ENCODE data around the gene FAM217B.

Gene FAM217B

DNA sequence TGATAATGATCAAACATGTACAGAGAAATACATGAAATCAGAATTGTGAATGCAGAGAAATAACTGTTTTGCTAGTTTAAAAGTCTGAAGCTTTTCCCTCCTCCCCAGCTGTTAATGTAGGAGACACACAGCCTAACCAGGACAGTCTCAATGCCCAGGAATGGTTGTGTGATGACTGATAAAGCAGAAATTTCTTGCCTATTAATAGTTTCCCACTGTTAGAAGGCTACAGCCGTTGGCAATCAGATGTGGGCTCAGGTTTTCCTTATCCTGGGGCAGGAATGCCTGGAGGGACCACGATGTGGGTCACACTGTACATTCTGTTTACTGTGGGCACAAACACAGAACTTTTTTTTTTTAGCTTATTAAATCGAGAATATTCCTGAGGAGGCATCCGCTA, 2.0 kb upstream of the FAM217B start:
- no peaks in the 10 kb centered on the region for H3K9me3 ChIP-seq (ENCODE audit: control insufficient read depth, low read length)
- peaks cover 60% of the 10 kb centered on the region for H3K27me3 ChIP-seq (ENCODE audit: control insufficient read depth, insufficient read depth, low read length, poor library complexity, severe bottlenecking)
- H3K4me3 ChIP-seq (ENCODE audit: insufficient read depth, low read depth, low read length): no peak overlapping the region
- no peak overlapping the region for H3K27ac ChIP-seq (ENCODE audit: insufficient read depth, low read depth, low read length, poor library complexity, severe bottlenecking)
- H3K36me3 ChIP-seq (ENCODE audit: control insufficient read depth, insufficient read depth, low read length): no peaks in the 10 kb centered on the region
- 90 to 94% methylated on average over 4 of the region's 4 CpGs for WGBS, 2 experiments
- H3K4me1 ChIP-seq (ENCODE audit: control insufficient read depth, insufficient read depth, low read length): peaks cover 7% of the 10 kb centered on the region

DNA sequence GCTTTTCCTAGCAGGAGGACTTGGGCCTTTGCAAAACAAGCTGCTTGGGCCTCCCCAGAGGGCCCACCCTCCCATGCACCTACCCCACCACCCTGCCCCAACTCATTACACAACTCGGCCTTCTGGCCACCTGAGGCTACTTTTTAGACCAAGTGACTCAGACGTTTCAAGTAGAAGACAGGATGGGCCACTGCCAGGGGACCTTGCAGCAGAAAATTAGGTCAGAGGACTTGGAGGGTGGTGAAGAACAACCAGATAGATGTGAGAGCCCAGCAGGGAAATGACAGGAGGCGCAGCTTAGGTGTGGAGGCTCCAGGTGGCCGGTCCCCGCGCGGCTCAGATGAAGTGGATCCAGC, 1.5 kb upstream of the FAM217B start:
- H3K27ac ChIP-seq (ENCODE audit: insufficient read depth, low read depth, low read length, poor library complexity, severe bottlenecking): no peak overlapping the region
- H3K4me3 ChIP-seq (ENCODE audit: insufficient read depth, low read depth, low read length): no peak overlapping the region
- H3K4me1 ChIP-seq (ENCODE audit: control insufficient read depth, insufficient read depth, low read length): peaks cover 7% of the 10 kb centered on the region
- H3K27me3 ChIP-seq (ENCODE audit: control insufficient read depth, insufficient read depth, low read length, poor library complexity, severe bottlenecking): peaks cover 60% of the 10 kb centered on the region
- 93 to 95% methylated on average over 7 of the region's 7 CpGs for WGBS, 2 experiments
- H3K9me3 ChIP-seq (ENCODE audit: control insufficient read depth, low read length): no peaks in the 10 kb centered on the region
- no peaks in the 10 kb centered on the region for H3K36me3 ChIP-seq (ENCODE audit: control insufficient read depth, insufficient read depth, low read length)

DNA sequence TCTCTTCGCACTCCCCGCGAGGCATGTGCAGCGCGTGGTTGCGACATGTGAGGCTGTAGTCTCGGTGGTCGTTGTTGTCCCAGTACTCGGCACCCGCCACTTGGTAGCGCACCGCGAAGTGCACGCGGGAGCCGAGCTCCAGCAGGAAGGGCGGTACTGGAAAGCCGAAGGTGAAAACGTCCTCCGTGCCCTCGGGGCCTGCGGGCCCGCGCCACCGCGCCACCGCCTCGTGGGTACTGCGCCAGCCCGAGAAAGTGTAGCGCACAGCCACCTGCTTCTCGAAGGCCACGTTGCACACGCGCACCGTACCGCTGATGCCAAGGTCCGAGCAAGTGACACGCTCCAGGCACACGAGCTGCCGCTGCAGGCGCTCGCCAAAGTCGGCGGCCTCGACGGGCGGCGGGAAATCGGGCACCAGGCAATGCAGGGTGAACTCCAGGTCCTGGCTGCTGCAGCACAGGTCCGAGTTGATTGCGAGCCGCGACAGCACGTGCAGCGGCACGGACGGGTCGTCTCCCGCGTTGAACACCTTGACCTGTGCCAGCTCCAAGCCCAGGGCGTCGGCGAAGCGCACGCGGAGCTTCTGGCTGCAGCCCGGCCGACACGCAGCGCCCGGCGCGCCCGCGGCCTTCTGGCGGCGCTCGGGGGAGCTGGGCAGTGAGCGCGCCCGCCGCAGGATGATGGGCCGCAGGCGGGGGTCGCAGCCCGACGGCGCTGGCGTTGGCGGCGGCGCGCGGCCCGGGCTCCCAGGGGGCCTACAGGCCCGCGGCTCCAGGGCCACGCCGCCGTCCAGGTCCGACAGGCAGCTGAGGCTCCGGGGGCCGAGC, 924 bp upstream of the FAM217B start:
- H3K9me3 ChIP-seq (ENCODE audit: control insufficient read depth, low read length): no peaks in the 10 kb centered on the region
- WGBS, 2 experiments: 51 to 52% methylated on average over 104 of the region's 104 CpGs
- H3K36me3 ChIP-seq (ENCODE audit: control insufficient read depth, insufficient read depth, low read length): no peaks in the 10 kb centered on the region
- peak overlapping the region; percentile 66 for H3K4me3 ChIP-seq (ENCODE audit: insufficient read depth, low read depth, low read length)
- H3K4me1 ChIP-seq (ENCODE audit: control insufficient read depth, insufficient read depth, low read length): peaks cover 7% of the 10 kb centered on the region
- peaks cover 55% of the 10 kb centered on the region for H3K27me3 ChIP-seq (ENCODE audit: control insufficient read depth, insufficient read depth, low read length, poor library complexity, severe bottlenecking)
- H3K27ac ChIP-seq (ENCODE audit: insufficient read depth, low read depth, low read length, poor library complexity, severe bottlenecking): no peak overlapping the region

DNA sequence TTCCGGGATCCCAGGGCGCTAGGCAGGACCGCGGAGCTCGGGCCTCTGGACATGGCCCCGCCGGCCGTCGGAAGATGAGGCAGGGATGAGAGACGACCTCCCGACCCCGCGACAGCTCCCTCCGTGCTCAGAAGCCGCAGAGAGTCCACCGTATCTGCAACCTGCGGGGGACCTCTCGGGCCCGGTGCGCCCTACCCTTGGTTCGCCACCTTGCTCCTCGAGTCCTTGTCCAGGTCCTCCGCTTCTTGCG, 385 bp upstream of the FAM217B start:
- H3K27me3 ChIP-seq (ENCODE audit: control insufficient read depth, insufficient read depth, low read length, poor library complexity, severe bottlenecking): peaks cover 49% of the 10 kb centered on the region
- H3K9me3 ChIP-seq (ENCODE audit: control insufficient read depth, low read length): no peaks in the 10 kb centered on the region
- no peaks in the 10 kb centered on the region for H3K36me3 ChIP-seq (ENCODE audit: control insufficient read depth, insufficient read depth, low read length)
- H3K4me1 ChIP-seq (ENCODE audit: control insufficient read depth, insufficient read depth, low read length): peaks cover 7% of the 10 kb centered on the region
- H3K27ac ChIP-seq (ENCODE audit: insufficient read depth, low read depth, low read length, poor library complexity, severe bottlenecking): no peak overlapping the region
- 0 to 1% methylated on average over 24 of the region's 24 CpGs for WGBS, 2 experiments
- peak overlapping the region; percentile 66 for H3K4me3 ChIP-seq (ENCODE audit: insufficient read depth, low read depth, low read length)

DNA sequence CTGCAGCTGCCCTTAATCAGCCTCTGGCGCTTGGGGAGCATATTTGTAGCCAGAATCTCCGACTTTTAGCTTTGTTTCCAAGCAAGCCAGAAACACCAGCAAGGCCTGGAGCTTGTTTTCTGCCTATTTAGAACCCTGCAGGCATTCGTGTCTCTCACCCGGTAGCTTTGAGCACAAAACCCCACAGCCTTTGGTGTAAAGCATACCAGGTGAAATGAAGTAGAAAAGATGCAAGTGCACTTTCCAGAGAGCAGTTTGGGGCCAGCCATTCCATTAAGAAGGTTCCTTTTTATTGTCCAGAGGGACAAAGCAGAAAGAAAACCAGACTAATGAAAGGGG, 736 bp downstream of the FAM217B start:
- peaks cover 12% of the 10 kb centered on the region for H3K4me1 ChIP-seq (ENCODE audit: control insufficient read depth, insufficient read depth, low read length)
- WGBS, 2 experiments: 3 to 4% methylated on average over 4 of the region's 4 CpGs
- H3K9me3 ChIP-seq (ENCODE audit: control insufficient read depth, low read length): no peaks in the 10 kb centered on the region
- peaks cover 38% of the 10 kb centered on the region for H3K27me3 ChIP-seq (ENCODE audit: control insufficient read depth, insufficient read depth, low read length, poor library complexity, severe bottlenecking)
- H3K36me3 ChIP-seq (ENCODE audit: control insufficient read depth, insufficient read depth, low read length): no peaks in the 10 kb centered on the region
- peak overlapping the region; percentile 66 for H3K4me3 ChIP-seq (ENCODE audit: insufficient read depth, low read depth, low read length)
- peak overlapping the region; percentile 89 for H3K27ac ChIP-seq (ENCODE audit: insufficient read depth, low read depth, low read length, poor library complexity, severe bottlenecking)

DNA sequence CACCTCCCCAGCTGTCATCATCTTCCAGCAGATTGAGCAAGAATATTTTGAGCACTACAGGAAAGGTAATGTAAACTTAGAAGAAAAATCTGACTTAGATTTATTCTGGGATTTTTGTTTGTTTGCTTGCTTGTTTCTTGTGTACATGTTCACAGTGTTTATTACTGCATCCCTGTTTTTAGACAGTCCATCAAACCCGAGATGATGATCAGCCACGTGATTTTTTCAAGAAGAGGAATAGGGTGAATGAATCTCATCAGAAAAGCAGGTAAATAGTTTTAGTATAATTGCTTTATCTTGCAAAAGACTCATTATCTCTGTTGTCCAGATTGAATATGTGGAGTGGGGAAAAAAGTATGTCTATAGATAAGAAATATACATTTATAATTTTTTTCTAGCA, 2.1 kb downstream of the FAM217B start:
- Histone ChIP-seq H3K4me3 (ENCODE audit: insufficient read depth, low read depth, low read length) (no peak overlapping the region), H3K27ac (ENCODE audit: insufficient read depth, low read depth, low read length, poor library complexity, severe bottlenecking) (no peak overlapping the region), H3K4me1 (ENCODE audit: control insufficient read depth, insufficient read depth, low read length) (peaks cover 16% of the 10 kb centered on the region), H3K27me3 (ENCODE audit: control insufficient read depth, insufficient read depth, low read length, poor library complexity, severe bottlenecking) (peaks cover 28% of the 10 kb centered on the region), H3K36me3 (ENCODE audit: control insufficient read depth, insufficient read depth, low read length) (no peaks in the 10 kb centered on the region), H3K9me3 (ENCODE audit: control insufficient read depth, low read length) (no peaks in the 10 kb centered on the region)
- 100% methylated on average over 2 of the region's 2 CpGs for WGBS, 2 experiments

DNA sequence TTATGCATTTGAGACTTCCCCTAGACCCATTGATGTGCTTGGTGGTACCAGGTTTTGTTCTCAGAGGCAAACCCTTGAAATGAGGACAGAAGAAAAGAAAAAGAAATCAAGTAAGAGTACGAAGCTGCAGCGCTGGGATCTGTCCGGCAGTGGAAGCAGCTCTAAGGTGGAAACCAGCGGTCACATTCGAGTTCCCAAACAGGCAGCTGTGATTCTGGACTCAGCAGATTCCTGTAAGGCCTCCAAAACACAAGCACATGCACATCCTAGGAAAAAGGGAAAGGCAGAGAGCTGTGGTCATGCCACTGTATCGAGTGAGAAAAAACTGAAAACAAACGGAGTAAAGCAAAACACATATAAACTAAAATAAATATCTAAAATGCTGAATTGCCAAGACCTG, 4.5 kb downstream of the FAM217B start:
- Histone ChIP-seq H3K36me3 (ENCODE audit: control insufficient read depth, insufficient read depth, low read length) (no peaks in the 10 kb centered on the region), H3K27ac (ENCODE audit: insufficient read depth, low read depth, low read length, poor library complexity, severe bottlenecking) (no peak overlapping the region), H3K4me1 (ENCODE audit: control insufficient read depth, insufficient read depth, low read length) (peaks cover 16% of the 10 kb centered on the region), H3K9me3 (ENCODE audit: control insufficient read depth, low read length) (no peaks in the 10 kb centered on the region), H3K4me3 (ENCODE audit: insufficient read depth, low read depth, low read length) (no peak overlapping the region), H3K27me3 (ENCODE audit: control insufficient read depth, insufficient read depth, low read length, poor library complexity, severe bottlenecking) (peaks cover 6% of the 10 kb centered on the region)
- 88 to 92% methylated on average over 5 to 6 of the region's 7 CpGs for WGBS, 2 experiments

DNA sequence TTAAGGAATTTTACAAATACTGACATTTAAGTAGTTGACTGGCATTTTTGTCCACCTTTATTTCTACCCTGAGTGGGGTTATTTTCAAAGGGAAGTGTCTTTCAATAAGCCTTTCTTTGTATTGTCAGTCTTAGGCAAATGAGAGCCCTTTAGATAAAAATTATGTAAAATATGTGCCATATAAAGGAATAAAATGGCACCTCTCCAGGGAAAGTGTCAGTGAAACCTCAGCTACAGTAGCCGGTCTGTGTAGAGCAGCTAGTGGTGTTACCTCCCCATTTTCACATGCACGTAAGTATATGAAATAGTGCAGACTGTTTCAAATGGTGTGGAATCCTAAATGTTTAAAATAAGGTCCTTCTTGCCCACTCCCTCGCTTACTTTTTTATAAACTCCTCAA, 5.0 kb downstream of the FAM217B start:
- Histone ChIP-seq H3K4me3 (ENCODE audit: insufficient read depth, low read depth, low read length) (no peak overlapping the region), H3K36me3 (ENCODE audit: control insufficient read depth, insufficient read depth, low read length) (no peaks in the 10 kb centered on the region), H3K4me1 (ENCODE audit: control insufficient read depth, insufficient read depth, low read length) (peaks cover 16% of the 10 kb centered on the region), H3K27me3 (ENCODE audit: control insufficient read depth, insufficient read depth, low read length, poor library complexity, severe bottlenecking) (peaks cover 1% of the 10 kb centered on the region), H3K27ac (ENCODE audit: insufficient read depth, low read depth, low read length, poor library complexity, severe bottlenecking) (no peak overlapping the region), H3K9me3 (ENCODE audit: control insufficient read depth, low read length) (no peaks in the 10 kb centered on the region)
- 82 to 92% methylated on average over 1 to 3 of the region's 3 CpGs for WGBS, 2 experiments

DNA sequence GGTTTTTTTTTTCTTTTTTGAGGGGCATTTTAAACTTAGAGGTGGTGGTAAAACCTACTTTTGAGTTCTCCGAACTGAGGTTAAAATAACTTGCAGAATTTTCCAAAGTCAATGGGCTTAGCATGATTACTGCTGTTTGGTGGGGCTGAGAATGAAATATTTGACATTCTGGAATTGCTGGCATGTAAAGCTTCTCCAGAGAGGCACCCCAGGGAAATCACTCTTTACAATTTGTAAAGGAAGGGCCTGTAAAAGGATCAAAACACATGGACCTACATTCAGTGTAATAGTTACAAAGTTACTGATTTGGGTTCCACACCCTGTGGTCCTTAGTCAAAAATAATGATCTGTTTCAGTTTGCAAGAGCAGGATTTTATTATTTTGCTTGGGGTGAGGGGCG, 5.5 kb downstream of the FAM217B start:
- 76 to 83% methylated on average over 2 of the region's 2 CpGs for WGBS, 2 experiments
- Histone ChIP-seq H3K4me1 (ENCODE audit: control insufficient read depth, insufficient read depth, low read length) (peaks cover 16% of the 10 kb centered on the region), H3K27me3 (ENCODE audit: control insufficient read depth, insufficient read depth, low read length, poor library complexity, severe bottlenecking) (no peaks in the 10 kb centered on the region), H3K9me3 (ENCODE audit: control insufficient read depth, low read length) (no peaks in the 10 kb centered on the region), H3K36me3 (ENCODE audit: control insufficient read depth, insufficient read depth, low read length) (no peaks in the 10 kb centered on the region), H3K4me3 (ENCODE audit: insufficient read depth, low read depth, low read length) (no peak overlapping the region), H3K27ac (ENCODE audit: insufficient read depth, low read depth, low read length, poor library complexity, severe bottlenecking) (peak overlapping the region; percentile 33)

DNA sequence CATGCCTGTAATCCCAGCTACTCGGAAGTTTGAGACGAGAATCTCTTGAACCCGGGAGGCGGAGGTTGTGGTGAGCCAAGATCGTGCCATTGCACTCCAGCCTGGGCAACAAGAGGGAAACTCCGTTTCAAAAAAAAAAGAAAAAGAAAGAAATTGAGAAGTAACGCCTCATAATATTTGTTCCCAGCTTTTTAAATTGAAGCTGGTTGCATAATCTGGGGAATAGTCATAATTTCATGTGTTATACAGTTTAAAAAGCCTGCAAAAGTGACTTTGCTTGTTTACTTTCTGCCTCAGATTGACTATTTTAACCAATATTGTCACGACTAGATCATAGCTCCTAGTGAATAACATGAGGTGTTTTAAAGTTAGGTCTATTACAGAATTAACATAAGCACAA, 7.2 kb downstream of the FAM217B start:
- H3K27ac ChIP-seq (ENCODE audit: insufficient read depth, low read depth, low read length, poor library complexity, severe bottlenecking): no peak overlapping the region
- H3K9me3 ChIP-seq (ENCODE audit: control insufficient read depth, low read length): no peaks in the 10 kb centered on the region
- H3K4me1 ChIP-seq (ENCODE audit: control insufficient read depth, insufficient read depth, low read length): peaks cover 10% of the 10 kb centered on the region
- no peaks in the 10 kb centered on the region for H3K36me3 ChIP-seq (ENCODE audit: control insufficient read depth, insufficient read depth, low read length)
- H3K27me3 ChIP-seq (ENCODE audit: control insufficient read depth, insufficient read depth, low read length, poor library complexity, severe bottlenecking): no peaks in the 10 kb centered on the region
- WGBS, 2 experiments: 95% methylated on average over 7 to 8 of the region's 8 CpGs
- no peak overlapping the region for H3K4me3 ChIP-seq (ENCODE audit: insufficient read depth, low read depth, low read length)

DNA sequence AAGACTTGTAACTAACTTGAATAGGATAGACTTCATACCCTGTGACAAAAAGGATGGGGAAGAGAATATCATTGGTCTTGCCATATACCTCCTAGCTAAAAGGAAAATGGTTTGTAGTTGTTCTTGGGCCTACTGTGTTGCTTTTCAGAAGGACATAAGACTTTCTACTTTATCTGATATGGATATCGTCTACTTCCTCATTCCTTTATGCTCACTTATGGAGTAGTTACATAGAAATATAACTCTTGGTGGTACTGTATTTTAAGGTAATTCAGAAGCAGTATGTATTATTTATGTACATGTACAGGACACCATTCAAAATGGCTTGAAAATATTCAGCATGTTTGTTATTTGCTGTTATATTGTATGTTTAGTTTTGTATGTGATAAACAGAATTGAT, 8.0 kb downstream of the FAM217B start:
- Histone ChIP-seq H3K4me1 (ENCODE audit: control insufficient read depth, insufficient read depth, low read length) (peaks cover 10% of the 10 kb centered on the region), H3K27me3 (ENCODE audit: control insufficient read depth, insufficient read depth, low read length, poor library complexity, severe bottlenecking) (no peaks in the 10 kb centered on the region), H3K27ac (ENCODE audit: insufficient read depth, low read depth, low read length, poor library complexity, severe bottlenecking) (no peak overlapping the region), H3K4me3 (ENCODE audit: insufficient read depth, low read depth, low read length) (no peak overlapping the region), H3K36me3 (ENCODE audit: control insufficient read depth, insufficient read depth, low read length) (no peaks in the 10 kb centered on the region), H3K9me3 (ENCODE audit: control insufficient read depth, low read length) (no peaks in the 10 kb centered on the region)
- no CpG with 5 or more reads among the region's 1 CpG for WGBS, 2 experiments
